ENCODE measurements around the gene FYB1. TPM values are rescaled to one million over a fixed set of nuclear protein-coding genes. Genes with fewer than 3 reads are reported as not detected.
A peak's percentile ranks its signal among the peaks of the same experiment; 100 is the strongest.

FYB1 gene
- total and polyA plus RNA-seq, 9 donors = 1.1 to 12.4 (median 3.6) TPM

DNA sequence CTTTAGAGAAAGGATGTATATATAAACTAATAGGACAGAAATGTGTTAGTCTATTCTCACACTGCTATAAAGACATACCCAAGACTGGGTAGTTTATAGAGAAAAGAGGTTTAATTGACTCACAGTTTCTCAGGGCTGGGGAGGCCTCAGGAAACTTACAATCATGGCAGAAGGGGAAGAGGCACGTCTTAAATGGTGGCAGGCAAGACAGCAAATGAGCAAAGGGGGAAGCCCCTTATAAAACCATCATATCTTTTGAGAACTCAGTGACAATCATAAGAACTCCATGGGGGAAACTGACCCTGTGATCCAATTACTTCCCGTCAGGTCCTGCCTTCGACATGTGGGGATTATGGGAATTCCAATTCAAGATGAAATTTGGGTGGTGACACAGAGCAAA is 136.4 kb downstream of the FYB1 start:
- WGBS, 3 donors = 88 to 95% (median 89%) methylated on average over 3 of the region's 3 CpGs
- intact Hi-C loops (cut with DNase I) = loop anchor here in 1 of 4 donors (10.0 kb wide), 1 partner anchor 78 kb away; no protein-coding TSS in a partner anchor
- Histone ChIP-seq H3K4me3 (no peak overlapping the region), H3K27ac (no peak overlapping the region), H3K27me3 (no peaks in the 10 kb centered on the region), H3K4me1 (ENCODE audit: insufficient read depth) (no peaks in the 10 kb centered on the region), H3K36me3 (no peaks in the 10 kb centered on the region), H3K9me3 (no peaks in the 10 kb centered on the region)
- no peak for DNase-seq
- TF ChIP-seq CTCF (IDR thresholded peaks at IDR 0.05) = no peak
- no peak for TF ChIP-seq EP300 (IDR thresholded peaks at IDR 0.05)
- TF ChIP-seq POLR2A (IDR thresholded peaks at IDR 0.05) = no peak

GRCh38 chr5:39080597-39081204 is 138.7 kb downstream of the FYB1 start:
- H3K36me3 ChIP-seq = no peaks in the 10 kb centered on the region
- no peaks in the 10 kb centered on the region for H3K27me3 ChIP-seq
- no peaks in the 10 kb centered on the region for H3K9me3 ChIP-seq
- TF ChIP-seq POLR2A (IDR thresholded peaks at IDR 0.05) = no peak
- peak; percentile 39 to 62 (median 53) for TF ChIP-seq CTCF (IDR thresholded peaks at IDR 0.05)
- no peak for TF ChIP-seq EP300 (IDR thresholded peaks at IDR 0.05)
- H3K27ac ChIP-seq = no peak overlapping the region
- peak in 4 of 5 donors; percentile 28 to 60 (median 40) for DNase-seq
- H3K4me3 ChIP-seq = no peak overlapping the region
- H3K4me1 ChIP-seq (ENCODE audit: insufficient read depth) = no peaks in the 10 kb centered on the region
- intact Hi-C loops (cut with DNase I) = loop anchor here in 1 of 4 donors (10.0 kb wide), 1 partner anchor 76 kb away; no protein-coding TSS in a partner anchor
- WGBS, 3 donors = 10 to 14% (median 11%) methylated on average over 3 of the region's 3 CpGs

GRCh38 chr5:39080168-39080567 is 139.2 kb downstream of the FYB1 start:
- H3K4me1 ChIP-seq (ENCODE audit: insufficient read depth) = no peaks in the 10 kb centered on the region
- H3K4me3 ChIP-seq = no peak overlapping the region
- 38 to 51% (median 45%) methylated on average over 2 of the region's 2 CpGs for WGBS, 3 donors
- H3K36me3 ChIP-seq = no peaks in the 10 kb centered on the region
- intact Hi-C loops (cut with DNase I) = loop anchor here in 1 of 4 donors (10.0 kb wide), 1 partner anchor 75 kb away; no protein-coding TSS in a partner anchor
- no peaks in the 10 kb centered on the region for H3K9me3 ChIP-seq
- no peak overlapping the region for H3K27ac ChIP-seq
- TF ChIP-seq CTCF (IDR thresholded peaks at IDR 0.05) (no peak), EP300 (IDR thresholded peaks at IDR 0.05) (no peak), POLR2A (IDR thresholded peaks at IDR 0.05) (no peak)
- H3K27me3 ChIP-seq = no peaks in the 10 kb centered on the region
- DNase-seq = no peak

GRCh38 chr5:39079147-39079546 is 140.2 kb downstream of the FYB1 start:
- Histone ChIP-seq H3K36me3 (no peaks in the 10 kb centered on the region), H3K9me3 (no peaks in the 10 kb centered on the region), H3K27ac (no peak overlapping the region), H3K4me3 (no peak overlapping the region), H3K27me3 (no peaks in the 10 kb centered on the region), H3K4me1 (ENCODE audit: insufficient read depth) (no peaks in the 10 kb centered on the region)
- DNase-seq = peak in 1 of 5 donors; percentile 42
- 44 to 53% (median 51%) methylated on average over 2 of the region's 2 CpGs for WGBS, 3 donors
- intact Hi-C loops (cut with DNase I) = loop anchor here in 2 of 4 donors (10.0 kb wide), 2 partner anchors 64 to 346 kb away; partner anchors contain the start of gene DAB2 (in 1 of the 2)
- TF ChIP-seq EP300 (IDR thresholded peaks at IDR 0.05) = no peak
- no peak for TF ChIP-seq CTCF (IDR thresholded peaks at IDR 0.05)
